Gastroesophageal sphincter (tissue), 3 donors: Measurements from ENCODE around the gene ENPP7.

Experiments
- CTCF ChIP-seq, 4 experiments: fragments of 200-600 bp in 2 of 4; fragments of 450-650 bp in 2 of 4; sonication (generic) in 1 of 4; IDR thresholded peaks; one replicate each; pipeline ENCODE4 v1.5.1; 2017 to 2019; ENCODE audit warnings: antibody characterized with exemption in 4 of 4, mild to moderate bottlenecking in 2 of 4, moderate library complexity in 2 of 4
- EP300 ChIP-seq: sonication (generic); formaldehyde crosslinking; IDR thresholded peaks from one replicate; pipeline ENCODE4 v1.6.1; 2017; ENCODE audit warnings: antibody characterized with exemption, mild to moderate bottlenecking
- POLR2A ChIP-seq, 2 donors: fragments of 450-650 bp; IDR thresholded peaks; one replicate each; pipeline ENCODE4 v1.6.1; 2017; ENCODE audit warnings: antibody characterized with exemption in 2 of 2, mild to moderate bottlenecking in 2 of 2, moderate library complexity in 1 of 2
- POLR2AphosphoS5 ChIP-seq: sonication (generic); formaldehyde crosslinking; IDR thresholded peaks from one replicate; pipeline ENCODE4 v1.6.1; 2017; ENCODE audit warnings: antibody characterized with exemption

GRCh38 chr17:79749958-79750357 is 19.2 kb downstream of the ENPP7 start:
- TF ChIP-seq CTCF (IDR thresholded peaks at IDR 0.05) (no peak), POLR2AphosphoS5 (no peak), POLR2A (IDR thresholded peaks at IDR 0.05) (no peak), EP300 (no peak)
